Kidney epithelial cell (primary cell): ENCODE measurements around the gene WDR86. TPM values are rescaled to one million over a fixed set of nuclear protein-coding genes. Genes with fewer than 3 reads are reported as not detected.

Experiments
- DNase-seq: peaks from one replicate; pipeline ENCODE4 v3.0.0-alpha.2; 2010; ENCODE audit warnings: low read depth
- H3K27me3 ChIP-seq: 2 replicates; pipeline ENCODE4 v1.6.0; 2011; ENCODE audit warnings: low read length; ENCODE audit not compliant: control insufficient read depth, insufficient read depth
- H3K36me3 ChIP-seq: 2 replicates; pipeline ENCODE4 v1.5.1; 2011; ENCODE audit warnings: low read length; ENCODE audit not compliant: control insufficient read depth, insufficient read depth
- H3K4me3 ChIP-seq: 2 replicates; pipeline ENCODE4 v1.5.1; 2011; ENCODE audit warnings: low read depth, mild to moderate bottlenecking, control low read depth, low read length
- CTCF ChIP-seq: IDR thresholded peaks from 2 replicates; pipeline ENCODE4 v1.5.1; 2011; ENCODE audit warnings: mild to moderate bottlenecking, moderate library complexity, low read length, control low read depth, inconsistent platforms; ENCODE audit not compliant: insufficient read depth, poor library complexity, severe bottlenecking
- total RNA-seq: library from RNA; depleted of rRNA; stranded (reverse); fragments of >200 nt; gene quantifications from 2 replicates; pipeline ENCODE4 v1.2.3, GENCODE V29; 2015

WDR86 gene
- total RNA-seq, 1 donor from 2014 or later: 19.6 TPM

- H3K27me3 ChIP-seq: peaks cover 48% of the 10 kb centered on the region
- no peak for TF ChIP-seq CTCF
Measured at GRCh38 chr7:151382079-151382885, 27.6 kb downstream of the WDR86 start.

GRCh38 chr7:151381348-151382078 lies 28.3 kb downstream of the WDR86 start:
- peaks cover 48% of the 10 kb centered on the region for H3K27me3 ChIP-seq
- H3K4me3 ChIP-seq: no peak overlapping the region
- H3K36me3 ChIP-seq: no peaks in the 10 kb centered on the region
- TF ChIP-seq CTCF: no peak
- no peak for DNase-seq

More at GRCh38 chr7:151382079-151382885, 27.6 kb downstream of the WDR86 start:
- H3K36me3 ChIP-seq: no peaks in the 10 kb centered on the region
- no peak for DNase-seq
- H3K4me3 ChIP-seq: no peak overlapping the region

- Histone ChIP-seq H3K36me3 (no peaks in the 10 kb centered on the region), H3K4me3 (no peak overlapping the region), H3K27me3 (peaks cover 48% of the 10 kb centered on the region)
- no peak for TF ChIP-seq CTCF
- no peak for DNase-seq
Measured at GRCh38 chr7:151381098-151381347, 28.8 kb downstream of the WDR86 start.

DNA sequence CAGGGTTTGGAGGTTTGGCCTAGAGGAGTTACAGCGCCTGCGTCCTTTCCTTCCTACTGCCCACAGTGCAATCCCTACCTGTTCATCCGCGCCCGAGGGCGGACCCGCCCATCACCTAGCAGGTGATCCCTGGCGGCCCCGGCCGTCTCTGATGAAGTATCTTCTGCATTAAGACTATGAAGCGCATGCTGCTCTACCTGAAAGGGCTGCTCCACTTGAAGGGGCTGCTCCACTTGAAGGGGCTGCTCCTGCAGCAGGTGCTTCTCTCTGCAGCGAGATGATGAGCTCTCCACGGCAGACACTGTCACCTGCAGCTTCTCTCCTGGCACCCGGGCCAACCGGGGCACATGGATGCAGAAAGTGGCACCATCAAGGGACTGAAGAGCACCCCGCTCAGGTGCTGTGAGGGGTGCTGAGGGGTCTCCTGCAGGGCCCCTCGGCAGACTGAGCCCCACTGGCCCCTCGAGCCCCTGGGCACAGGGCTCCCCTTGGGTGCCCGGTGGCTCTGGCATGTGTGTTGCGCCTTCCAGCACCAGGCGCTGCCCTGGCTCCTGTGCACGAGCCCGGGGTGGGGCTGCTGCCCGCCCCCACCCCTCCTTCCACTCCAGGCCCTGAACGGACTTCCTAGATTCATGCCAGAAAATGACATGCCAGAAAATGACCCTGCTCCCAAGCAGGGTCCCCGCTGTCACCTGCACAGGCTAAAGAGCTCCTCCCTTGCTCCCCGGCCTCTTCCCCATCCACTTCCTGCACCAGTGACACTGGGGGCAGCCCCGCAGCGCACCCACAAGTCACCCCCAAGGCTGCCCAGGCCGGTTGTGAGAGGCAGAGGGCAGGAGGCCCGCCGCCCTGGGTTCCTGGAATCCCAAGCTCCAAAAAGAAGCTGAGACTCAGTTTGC lies 29.4 kb downstream of the WDR86 start:
- TF ChIP-seq CTCF: no peak
- Histone ChIP-seq H3K27me3 (peaks cover 48% of the 10 kb centered on the region), H3K36me3 (no peaks in the 10 kb centered on the region), H3K4me3 (no peak overlapping the region)
- DNase-seq: no peak

GRCh38 chr7:151379534-151380198 lies 30.2 kb downstream of the WDR86 start:
- no peak for TF ChIP-seq CTCF
- Histone ChIP-seq H3K4me3 (no peak overlapping the region), H3K27me3 (peaks cover 41% of the 10 kb centered on the region), H3K36me3 (no peaks in the 10 kb centered on the region)
- DNase-seq: no peak
